HG02852 (cell line): ENCODE results near the gene FOSL1.
"Not testable (repeated sequence)": the region's sequence is repeated elsewhere in the genome, so short reads cannot be mapped to it uniquely, and the experiment has no call there.

Experiments
- ATAC-seq: cut with Tn5 transposase; IDR thresholded peaks from one replicate; pipeline ENCODE4 v1.9.1; 2021; ENCODE audit warnings: mild to moderate bottlenecking, moderate library complexity; ENCODE audit not compliant: unreplicated experiment

FOSL1 gene

DNA sequence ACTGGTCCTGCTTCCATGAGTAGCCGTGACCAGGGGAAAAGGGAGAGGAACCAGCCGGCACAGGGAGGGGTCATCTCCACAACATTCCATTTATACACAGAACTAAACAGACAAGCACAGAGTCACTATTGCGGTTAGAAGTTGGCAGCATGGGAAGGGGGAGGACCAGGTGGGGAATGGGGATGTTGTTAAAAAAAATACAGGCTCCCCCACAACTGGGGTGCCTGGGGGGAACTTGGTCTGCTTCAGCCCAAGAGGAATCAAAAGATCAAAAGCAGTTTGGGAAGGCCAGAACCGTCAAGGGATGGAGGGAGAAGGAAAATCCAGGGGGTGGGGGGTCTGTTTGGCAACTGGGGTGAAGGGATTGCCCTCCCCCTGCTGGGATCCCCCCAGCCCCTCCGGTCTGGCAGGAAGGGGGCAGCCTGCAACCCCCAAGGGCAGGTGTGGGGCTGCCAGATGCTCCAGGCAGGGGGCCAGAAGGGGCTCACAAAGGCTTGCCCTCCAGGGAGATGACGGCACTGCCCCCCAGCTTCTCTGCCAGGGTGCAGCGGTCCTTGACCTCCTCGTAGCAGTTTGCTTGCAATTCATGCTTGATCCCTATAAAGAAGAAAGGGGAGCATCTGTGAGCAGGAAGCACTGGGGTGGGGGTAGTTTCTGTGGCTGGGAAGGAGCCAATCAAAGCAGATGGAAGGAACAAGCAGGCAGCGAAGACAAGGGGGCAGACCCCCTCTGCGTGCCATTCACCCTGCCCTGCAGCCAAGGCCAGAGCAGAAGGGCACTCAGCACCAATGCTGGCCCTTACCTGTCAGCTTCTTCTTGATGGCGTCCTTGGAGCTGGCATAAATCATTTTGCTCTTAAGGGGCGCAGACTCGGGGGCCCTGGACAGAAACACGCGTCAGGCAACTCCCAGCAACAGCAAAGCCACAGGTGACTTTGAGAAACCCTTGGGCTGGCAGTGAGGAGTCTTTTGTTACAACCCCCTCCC lies 45.0 kb downstream of the FOSL1 start:
- no peak for ATAC-seq

DNA sequence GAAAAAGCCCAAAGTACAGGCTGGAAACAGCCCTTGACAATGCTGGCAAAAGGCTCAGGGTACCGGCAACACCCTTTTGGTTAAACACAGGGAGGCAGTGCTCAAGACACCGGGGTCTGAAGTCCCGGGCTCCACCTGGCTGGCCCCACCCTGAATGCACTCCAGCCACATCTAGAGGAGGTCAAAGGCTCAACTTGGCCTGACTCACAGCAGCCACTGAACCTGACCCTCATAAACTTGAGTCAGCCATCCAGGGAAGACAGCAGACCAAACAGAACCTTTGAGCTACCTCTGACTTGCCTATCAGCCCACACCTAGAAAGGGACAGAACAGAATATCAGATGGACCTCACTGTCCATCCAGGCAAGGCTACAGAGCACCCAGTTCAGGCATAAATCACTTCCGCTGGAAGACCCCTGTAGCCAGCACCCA lies 46.0 kb downstream of the FOSL1 start:
- ATAC-seq, result no peak

DNA sequence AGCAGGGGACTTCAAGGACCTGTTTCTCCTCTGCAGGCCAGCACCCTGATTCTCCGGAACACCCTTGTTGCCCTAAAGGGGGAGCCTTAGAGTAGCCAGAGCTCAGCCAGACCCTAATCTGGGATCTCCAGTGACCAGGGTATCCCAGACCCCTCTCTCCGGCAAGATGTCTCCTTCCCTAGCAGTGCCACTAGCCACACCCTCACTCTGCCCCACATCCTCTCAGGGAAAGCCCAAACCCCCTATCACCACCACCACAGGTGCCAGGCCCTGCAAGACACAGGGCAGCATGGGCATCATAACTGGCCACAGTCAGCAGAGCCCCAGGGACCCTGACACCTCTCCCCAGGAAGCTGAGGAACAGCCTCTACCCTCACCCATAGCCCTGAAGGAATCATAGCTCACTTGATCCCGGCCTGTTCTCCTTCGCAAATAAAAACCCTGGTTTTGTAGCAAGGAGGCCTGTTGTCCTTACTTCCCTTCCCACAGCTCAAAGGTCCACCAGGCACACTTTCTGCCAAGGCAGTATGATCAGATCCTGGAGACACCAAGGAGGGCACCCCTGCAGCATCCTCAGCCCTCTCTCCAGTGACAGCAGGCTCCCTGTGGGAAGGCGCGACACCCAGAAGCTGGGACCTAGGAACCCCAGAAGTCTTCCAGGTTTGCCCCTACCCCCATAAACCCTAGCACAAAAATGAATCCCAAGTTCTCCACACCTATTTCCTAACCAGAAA lies 46.8 kb downstream of the FOSL1 start:
- ATAC-seq, result no peak

DNA sequence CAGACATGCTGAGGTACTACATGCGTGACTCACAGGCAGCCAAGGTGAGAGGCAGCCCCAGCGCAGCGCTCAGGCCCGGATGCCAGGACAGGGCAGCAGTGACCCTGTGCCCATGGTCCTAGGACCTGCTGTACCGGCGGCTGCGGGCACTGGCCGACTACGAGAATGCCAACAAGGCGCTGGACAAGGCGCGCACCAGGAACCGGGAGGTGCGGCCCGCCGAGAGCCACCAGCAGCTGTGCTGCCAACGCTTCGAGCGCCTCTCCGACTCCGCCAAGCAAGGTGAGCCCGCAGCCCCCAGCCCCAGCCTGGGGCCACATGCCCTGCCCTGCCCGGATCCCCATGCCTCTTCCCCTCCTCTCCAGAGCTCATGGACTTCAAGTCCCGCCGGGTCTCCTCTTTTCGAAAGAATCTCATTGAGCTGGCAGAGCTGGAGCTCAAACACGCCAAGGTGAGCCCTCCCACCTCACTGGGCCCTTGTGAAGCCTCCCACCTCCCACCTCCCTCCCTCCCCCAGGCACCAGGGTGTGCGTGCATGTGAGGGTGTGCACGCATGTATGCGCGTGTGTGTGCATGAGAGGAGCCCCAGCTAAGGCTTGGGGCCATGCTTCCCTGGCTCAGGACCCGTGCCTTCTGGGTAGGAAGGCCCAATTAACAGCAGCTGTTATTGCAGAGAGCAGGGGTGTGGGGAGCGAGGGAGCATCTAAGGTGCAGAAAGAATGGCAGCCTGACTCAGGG lies 47.5 kb downstream of the FOSL1 start:
- ATAC-seq, result no peak

DNA sequence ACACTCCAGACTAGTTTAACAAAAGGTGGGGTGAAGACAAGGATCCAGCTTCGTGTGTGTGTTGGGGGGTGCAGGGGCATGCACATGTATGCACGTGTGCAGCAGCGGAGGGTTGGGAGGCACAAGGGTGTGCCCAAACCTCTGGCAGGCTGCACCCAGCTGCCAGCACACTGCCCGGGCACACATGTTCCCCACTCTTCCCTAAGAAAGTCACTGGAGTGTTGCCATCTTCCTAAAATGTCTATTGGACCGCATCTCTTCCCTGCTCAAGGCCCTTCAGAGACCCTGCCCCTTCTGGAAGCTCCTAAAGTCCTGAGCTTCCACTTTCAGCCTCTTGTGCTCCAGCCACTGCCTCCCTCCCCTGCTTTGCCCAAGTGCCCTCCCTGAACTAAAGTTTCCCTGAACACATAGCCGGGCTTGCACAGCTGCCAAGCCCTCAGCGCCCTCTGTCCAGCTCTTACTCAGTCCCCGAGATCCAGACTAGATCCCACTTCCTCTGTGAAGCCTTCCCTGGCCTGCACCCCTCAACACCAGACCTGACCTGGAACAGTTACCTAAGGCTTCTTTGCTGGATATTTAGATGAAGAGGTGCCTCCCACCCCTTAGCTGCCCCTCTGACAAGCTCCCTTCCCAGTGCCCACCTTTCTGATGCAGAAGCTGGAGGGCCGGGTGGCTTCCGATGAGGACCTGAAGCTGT lies 48.2 kb downstream of the FOSL1 start:
- ATAC-seq, result no peak

DNA sequence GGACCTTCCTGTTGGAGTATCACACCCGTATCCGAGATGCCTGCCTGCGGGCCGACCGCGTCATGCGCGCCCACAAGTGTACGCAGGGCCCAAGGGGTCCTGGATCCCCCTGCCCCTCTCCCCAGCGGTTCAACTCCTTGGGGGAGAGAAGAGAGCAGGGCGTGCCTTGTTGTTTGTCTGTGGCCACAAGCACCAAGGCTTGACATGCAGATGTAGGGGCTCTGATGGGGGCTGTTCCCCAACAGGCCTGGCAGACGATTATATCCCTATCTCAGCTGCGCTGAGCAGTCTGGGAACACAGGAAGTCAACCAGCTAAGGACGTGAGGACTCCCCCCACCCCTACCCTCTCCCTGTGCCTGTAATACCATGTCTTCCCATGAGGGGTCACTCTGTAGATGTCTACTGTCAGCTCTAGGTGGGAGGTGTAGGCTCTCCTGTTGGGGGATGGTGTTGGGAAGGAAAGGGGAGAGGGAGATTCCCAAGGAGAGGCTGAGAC lies 49.1 kb downstream of the FOSL1 start:
- no peak for ATAC-seq

DNA sequence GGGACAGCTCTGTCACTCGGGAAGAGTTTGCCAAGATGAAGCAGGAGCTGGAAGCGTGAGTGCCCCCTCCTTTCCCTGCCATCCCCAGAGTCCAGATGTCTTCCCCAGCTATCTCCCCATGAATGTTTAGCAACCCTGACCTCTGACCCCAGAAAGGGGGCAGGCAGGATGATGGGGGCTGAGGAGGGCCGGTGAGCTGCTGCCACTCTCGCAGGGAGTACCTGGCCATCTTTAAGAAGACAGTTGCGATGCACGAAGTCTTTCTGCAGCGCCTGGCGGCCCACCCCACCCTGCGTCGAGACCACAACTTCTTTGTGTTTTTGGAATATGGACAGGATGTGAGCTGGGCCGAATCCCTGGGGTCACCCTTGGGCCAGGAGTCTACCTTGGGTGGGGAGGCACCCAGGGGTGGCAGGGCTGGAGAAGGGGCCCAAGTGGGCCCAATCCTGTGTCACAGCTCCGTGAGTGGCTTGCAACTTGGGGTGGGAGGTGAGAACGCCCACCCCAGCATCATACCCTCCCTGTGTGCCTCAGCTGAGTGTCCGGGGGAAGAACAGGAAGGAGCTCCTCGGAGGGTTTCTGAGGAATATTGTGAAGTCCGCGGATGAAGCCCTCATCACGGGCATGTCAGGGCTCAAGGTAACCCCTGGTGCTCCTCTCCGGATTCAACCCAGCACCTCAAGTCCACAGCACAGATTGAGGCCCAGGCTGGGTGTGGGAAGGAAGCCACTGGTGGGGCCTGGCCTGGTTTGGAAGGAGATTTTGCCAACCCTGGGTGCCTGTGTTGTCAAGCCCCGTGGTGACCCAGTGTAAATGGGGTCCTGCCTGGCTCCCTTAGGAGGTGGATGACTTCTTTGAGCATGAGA lies 49.7 kb downstream of the FOSL1 start:
- ATAC-seq, result no peak

DNA sequence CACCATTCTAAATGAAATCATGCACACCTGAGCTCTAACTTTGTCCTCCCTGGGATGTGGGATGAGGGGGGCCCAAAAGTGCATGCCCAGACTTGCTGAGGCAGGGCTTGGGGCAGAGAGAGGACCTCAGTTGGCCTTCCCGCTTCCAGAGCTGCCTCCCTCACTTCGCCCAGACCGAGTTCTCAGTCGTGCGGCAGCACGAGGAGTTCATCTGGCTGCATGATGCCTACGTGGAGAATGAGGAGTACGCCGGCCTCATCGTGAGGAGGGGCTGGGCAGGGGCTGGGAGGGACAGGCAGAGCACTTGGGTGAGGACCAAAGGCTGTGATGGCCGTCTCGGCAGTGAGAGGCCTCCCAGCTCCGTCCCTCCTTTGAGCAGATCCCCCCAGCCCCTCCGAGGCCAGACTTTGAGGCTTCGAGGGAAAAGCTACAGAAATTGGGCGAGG lies 50.4 kb downstream of the FOSL1 start:
- no peak for ATAC-seq

DNA sequence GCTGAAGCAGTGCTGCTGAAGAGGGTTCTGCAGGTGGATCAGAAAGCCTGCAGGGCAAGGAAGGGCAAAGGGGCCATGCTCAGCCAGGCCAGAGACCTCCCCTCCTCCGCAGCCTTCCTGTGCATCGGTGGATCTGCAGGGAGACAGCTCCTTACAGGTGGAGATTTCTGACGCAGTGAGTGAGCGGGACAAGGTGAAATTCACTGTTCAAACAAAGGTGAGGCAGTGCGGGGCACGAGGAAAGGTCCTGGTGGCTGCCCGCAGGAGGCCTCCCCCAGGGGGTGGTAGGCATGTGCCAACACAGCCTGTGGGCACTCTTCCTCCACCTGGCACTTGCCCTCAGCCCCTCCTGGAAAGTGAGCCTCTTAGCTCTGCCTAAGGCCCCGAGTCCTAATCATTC lies 50.8 kb downstream of the FOSL1 start:
- no peak for ATAC-seq

DNA sequence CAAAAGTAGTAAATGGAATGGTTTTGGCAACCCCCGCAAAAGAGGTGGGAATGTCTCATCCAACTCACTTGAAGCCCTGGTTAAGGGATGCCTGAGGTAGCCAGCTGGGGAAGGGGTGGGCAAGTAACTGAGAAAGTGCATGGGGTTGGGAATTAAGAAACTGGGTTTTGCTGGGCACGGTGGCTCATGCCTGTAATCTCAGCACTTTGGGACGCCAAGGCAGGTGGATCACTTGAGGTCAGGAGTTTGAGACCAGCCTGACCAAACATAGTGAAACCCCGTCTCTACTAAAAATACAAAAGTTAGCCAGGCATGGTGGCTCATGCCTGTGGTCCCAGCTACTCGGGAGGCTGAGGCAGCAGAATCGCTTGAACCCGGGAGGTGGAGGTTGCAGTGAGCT lies 51.5 kb downstream of the FOSL1 start:
- ATAC-seq, result not testable (repeated sequence)

DNA sequence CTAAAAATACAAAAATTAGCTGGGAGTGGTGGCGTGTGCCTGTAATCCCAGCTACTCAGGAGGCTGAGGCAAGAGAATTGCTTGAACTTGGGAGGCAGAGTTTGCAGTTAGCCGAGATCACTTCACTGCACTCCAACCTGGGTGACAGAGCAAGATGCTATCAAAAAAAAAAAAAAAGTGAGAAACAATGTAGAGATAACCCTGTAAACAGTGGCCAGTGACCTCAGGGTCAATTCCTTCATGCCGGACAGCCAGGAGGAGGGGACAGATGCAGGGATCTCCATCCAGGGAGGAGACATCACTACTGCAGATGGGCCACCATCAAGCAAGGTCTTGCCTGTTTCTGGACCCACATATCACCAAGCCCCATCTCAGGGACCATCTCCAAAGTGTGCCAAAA lies 52.4 kb downstream of the FOSL1 start:
- ATAC-seq, result no peak

DNA sequence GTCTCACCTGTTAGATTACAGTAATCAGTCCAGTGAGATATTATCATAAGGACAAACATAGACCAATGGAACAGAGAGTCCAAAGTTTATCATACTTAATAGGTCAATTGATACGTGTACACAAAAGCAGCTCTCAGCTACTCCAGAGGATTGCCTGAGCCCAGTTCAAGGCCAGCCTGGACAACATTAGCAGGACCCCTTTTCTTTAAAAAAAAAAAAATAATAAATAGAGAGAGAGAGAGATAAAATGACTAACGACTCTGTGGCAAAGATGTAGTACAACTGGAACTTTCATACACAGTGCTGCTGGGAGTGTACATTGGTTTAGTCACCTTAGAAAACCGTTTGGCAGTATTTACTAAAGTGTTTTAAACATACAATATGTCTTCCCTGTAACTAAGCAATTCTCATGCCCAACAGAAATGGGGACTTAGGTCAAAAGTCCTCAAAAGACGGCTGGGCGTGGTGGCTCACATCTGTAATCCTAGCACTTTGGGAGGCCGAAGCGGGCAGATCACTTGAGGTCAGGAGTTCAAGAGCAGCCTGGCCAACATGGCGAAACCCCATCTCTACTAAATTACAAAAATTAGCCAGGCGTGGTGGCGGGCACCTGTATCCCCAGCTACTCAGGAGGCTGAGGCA lies 55.8 kb downstream of the FOSL1 start:
- ATAC-seq, result no peak

DNA sequence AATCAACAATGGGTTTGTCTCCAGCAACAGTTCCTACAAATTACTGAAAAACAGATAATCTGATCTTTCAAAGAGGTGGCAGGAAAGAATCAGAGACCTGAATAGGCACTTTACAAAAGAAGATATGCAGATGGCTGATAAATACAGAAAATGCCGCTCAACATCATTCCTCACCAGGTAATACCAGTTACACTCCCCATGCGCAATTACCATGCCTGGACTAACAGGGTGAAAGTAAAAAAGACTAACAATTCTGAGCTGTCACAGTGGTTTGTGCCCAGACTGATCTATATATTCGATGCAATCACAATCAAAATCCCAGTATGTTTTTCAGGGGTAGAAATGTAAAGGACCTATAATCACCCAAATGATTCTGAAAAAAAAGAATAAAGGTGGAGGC lies 56.4 kb downstream of the FOSL1 start:
- ATAC-seq, result no peak

DNA sequence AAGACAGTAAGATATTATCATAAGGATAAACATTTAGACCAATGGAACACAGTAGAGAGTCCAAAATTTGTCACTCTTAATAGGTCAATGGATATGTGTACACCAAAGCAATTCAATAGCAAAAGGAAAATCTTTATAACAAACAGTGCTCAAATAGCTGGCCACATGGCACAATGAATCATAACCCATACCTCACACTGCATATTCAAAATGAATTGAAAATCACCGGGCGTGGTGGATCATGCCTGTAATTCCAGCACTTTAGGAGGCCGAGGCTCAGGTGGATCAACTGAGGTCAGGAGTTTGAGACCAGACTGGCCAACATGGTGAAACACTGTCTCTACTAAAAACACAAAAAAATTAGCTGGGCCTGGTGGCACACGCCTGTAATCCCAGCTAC lies 58.0 kb downstream of the FOSL1 start:
- ATAC-seq, result no peak
